ENCODE results near the gene EFTUD2. TPM values are rescaled to one million over a fixed set of nuclear protein-coding genes. Genes with fewer than 3 reads are reported as not detected.

The EFTUD2 gene
- total RNA-seq, 1 experiment from 2014 or later = 162 TPM

- no peak for DNase-seq (ENCODE audit: low spot score)
- H3K9me3 Mint-ChIP-seq = no peaks in the 10 kb centered on the region
- H3K27ac Mint-ChIP-seq = no peak overlapping the region
- CTCF ChIA-PET = interaction anchor here (1.0 to 1.5 kb wide), 6 partner anchors 12 to 229 kb away, joined by 3 to 7 read pairs (median 4); partner anchors contain the start of gene ACBD4
- H3K27me3 Mint-ChIP-seq (ENCODE audit: low read depth) = peaks cover 23% of the 10 kb centered on the region
- ATAC-seq = no peak
- H3K36me3 Mint-ChIP-seq = no peaks in the 10 kb centered on the region
- peaks cover 10% of the 10 kb centered on the region for H3K4me1 Mint-ChIP-seq
- POLR2A ChIA-PET = no interaction called here
- no peak for TF ChIP-seq AR (CRISPR knock-in tag; IDR thresholded peaks at IDR 0.05)
- TF ChIP-seq E2F1 (CRISPR knock-in tag; IDR thresholded peaks at IDR 0.05) = no peak
- no peak for TF ChIP-seq ATF3 (CRISPR knock-in tag; conservative IDR thresholded peaks at IDR 0.05)
- TF ChIP-seq ZNF219 (CRISPR knock-in tag; IDR thresholded peaks at IDR 0.05; ENCODE audit: borderline replicate concordance) = no peak
- no peak for TF ChIP-seq NR2C2 (CRISPR knock-in tag; IDR thresholded peaks at IDR 0.05)
- TF ChIP-seq SOX15 (CRISPR knock-in tag; IDR thresholded peaks at IDR 0.05) = no peak
- TF ChIP-seq USF1 (CRISPR knock-in tag; IDR thresholded peaks at IDR 0.05) = no peak
- TF ChIP-seq CBFB (CRISPR knock-in tag; IDR thresholded peaks at IDR 0.05; ENCODE audit: low read depth) = no peak
- no peak for TF ChIP-seq ZNF281 (CRISPR knock-in tag; IDR thresholded peaks at IDR 0.05)
- no peak for TF ChIP-seq ZNF532 (CRISPR knock-in tag; IDR thresholded peaks at IDR 0.05; ENCODE audit: borderline replicate concordance)
- no peak for TF ChIP-seq RORB (CRISPR knock-in tag; IDR thresholded peaks at IDR 0.05)
- no peak for TF ChIP-seq ZNF416 (CRISPR knock-in tag; IDR thresholded peaks at IDR 0.05)
- no peak for TF ChIP-seq MAX (CRISPR knock-in tag; IDR thresholded peaks at IDR 0.05)
- no peak for TF ChIP-seq CREB1 (CRISPR knock-in tag; IDR thresholded peaks at IDR 0.05)
- TF ChIP-seq ZNF138 (CRISPR knock-in tag; conservative IDR thresholded peaks at IDR 0.05) = no peak
- no peak overlapping the region for H3K4me3 Mint-ChIP-seq
These were observed 7.8 kb upstream of the EFTUD2 start for GRCh38 chr17:44906763-44907728.

Measured in WTC11 (cell line).